Vagina (tissue), 2 donors: ENCODE measurements around the gene SLC5A6.

Experiments
- CTCF ChIP-seq, 3 experiments: fragments of 450-650 bp in 2 of 3; fragments of 200-600 bp in 1 of 3; sonication (generic) in 1 of 3; IDR thresholded peaks; one replicate each; pipeline ENCODE4 v1.5.1; 2017 to 2019; ENCODE audit warnings: antibody characterized with exemption in 3 of 3, mild to moderate bottlenecking in 2 of 3, moderate library complexity in 2 of 3
- POLR2A ChIP-seq, 2 donors: fragments of 450-650 bp; IDR thresholded peaks; one replicate each; pipeline ENCODE4 v1.6.1; 2017; ENCODE audit warnings: antibody characterized with exemption in 2 of 2, mild to moderate bottlenecking in 2 of 2, moderate library complexity in 2 of 2
- POLR2AphosphoS5 ChIP-seq, 2 donors: sonication (generic); formaldehyde crosslinking; IDR thresholded peaks; one replicate each; pipeline ENCODE4 v1.9.0; 2017; ENCODE audit warnings: antibody characterized with exemption in 2 of 2, mild to moderate bottlenecking in 2 of 2, low read depth in 1 of 2; ENCODE audit not compliant: insufficient read depth in 1 of 2

- no peak for TF ChIP-seq CTCF (IDR thresholded peaks at IDR 0.05)
- no peak for TF ChIP-seq POLR2A (IDR thresholded peaks at IDR 0.05)
- no peak for TF ChIP-seq POLR2AphosphoS5 (IDR thresholded peaks at IDR 0.05; ENCODE audit: insufficient read depth in 1 of 2, low read depth in 1 of 2)
These were observed 57.0 kb downstream of the SLC5A6 start for GRCh38 chr2:27155069-27155520.
